Suprapubic skin (tissue), 4 donors: ENCODE results near the gene FGD5.

Experiments
- POLR2A ChIP-seq, 2 donors: fragments of 450-650 bp; IDR thresholded peaks; one replicate each; pipeline ENCODE4 v1.6.1; 2017; ENCODE audit warnings: antibody characterized with exemption in 2 of 2, mild to moderate bottlenecking in 2 of 2, moderate library complexity in 2 of 2
- POLR2AphosphoS5 ChIP-seq, 3 donors: sonication (generic); formaldehyde crosslinking; IDR thresholded peaks; one replicate each; pipeline ENCODE4 v1.6.1; 2017; ENCODE audit warnings: antibody characterized with exemption in 3 of 3
- TF ChIP-seq, protein P1 (sequence below), 2 donors: fragments of 200-600 bp in 1 of 2; fragments of 450-650 bp in 1 of 2; sonication (generic) in 1 of 2; IDR thresholded peaks; one replicate each; pipeline ENCODE4 v1.5.1; 2016 to 2019; ENCODE audit warnings: antibody characterized with exemption in 2 of 2, mild to moderate bottlenecking in 1 of 2, moderate library complexity in 1 of 2

DNA sequence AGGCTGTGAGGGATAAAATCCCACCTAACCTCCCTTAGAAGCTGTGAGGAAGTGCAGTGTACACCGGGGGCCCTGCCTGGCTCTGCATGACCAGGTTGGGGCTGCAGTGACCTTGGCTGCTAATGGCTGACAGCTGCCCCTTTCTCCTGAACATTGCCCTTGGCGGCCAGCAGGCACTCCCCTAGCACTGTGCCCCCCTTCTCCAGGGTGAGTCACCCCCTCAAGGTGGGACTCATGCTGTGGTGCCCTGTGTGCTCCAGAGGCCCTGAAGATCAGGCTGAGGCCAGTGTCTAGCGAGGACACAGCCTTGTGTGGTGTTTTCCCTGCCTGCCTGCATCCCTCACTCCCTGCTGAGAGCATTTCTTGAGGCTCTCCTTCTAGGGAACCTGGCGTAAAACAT is 21.0 kb upstream of the FGD5 start:
- TF ChIP-seq, protein P1, sequence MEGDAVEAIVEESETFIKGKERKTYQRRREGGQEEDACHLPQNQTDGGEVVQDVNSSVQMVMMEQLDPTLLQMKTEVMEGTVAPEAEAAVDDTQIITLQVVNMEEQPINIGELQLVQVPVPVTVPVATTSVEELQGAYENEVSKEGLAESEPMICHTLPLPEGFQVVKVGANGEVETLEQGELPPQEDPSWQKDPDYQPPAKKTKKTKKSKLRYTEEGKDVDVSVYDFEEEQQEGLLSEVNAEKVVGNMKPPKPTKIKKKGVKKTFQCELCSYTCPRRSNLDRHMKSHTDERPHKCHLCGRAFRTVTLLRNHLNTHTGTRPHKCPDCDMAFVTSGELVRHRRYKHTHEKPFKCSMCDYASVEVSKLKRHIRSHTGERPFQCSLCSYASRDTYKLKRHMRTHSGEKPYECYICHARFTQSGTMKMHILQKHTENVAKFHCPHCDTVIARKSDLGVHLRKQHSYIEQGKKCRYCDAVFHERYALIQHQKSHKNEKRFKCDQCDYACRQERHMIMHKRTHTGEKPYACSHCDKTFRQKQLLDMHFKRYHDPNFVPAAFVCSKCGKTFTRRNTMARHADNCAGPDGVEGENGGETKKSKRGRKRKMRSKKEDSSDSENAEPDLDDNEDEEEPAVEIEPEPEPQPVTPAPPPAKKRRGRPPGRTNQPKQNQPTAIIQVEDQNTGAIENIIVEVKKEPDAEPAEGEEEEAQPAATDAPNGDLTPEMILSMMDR (IDR thresholded peaks at IDR 0.05) = no peak
- TF ChIP-seq POLR2AphosphoS5 (IDR thresholded peaks at IDR 0.05) (no peak), POLR2A (IDR thresholded peaks at IDR 0.05) (no peak)
